Calu3 (cell line): Measurements from ENCODE around the gene ZNF283. TPM values are rescaled to one million over a fixed set of nuclear protein-coding genes. Genes with fewer than 3 reads are reported as not detected.
"Not testable (repeated sequence)": the region's sequence is repeated elsewhere in the genome, so short reads cannot be mapped to it uniquely, and the experiment has no call there.

Experiments used
- BruUV-seq: library from RNA; stranded (reverse); fragments of 400-500 nt; replicated peaks from 2 replicates; lab custom pipeline; 2021; lab: Mats Ljungman, UMichigan
- CTCF ChIA-PET: fragments of 300-600 bp; sonication (Branson Sonifier 250); formaldehyde crosslinking; loops from one replicate; lab custom pipeline; 2022; ENCODE audit warnings: antibody characterized with exemption; lab: Charles Lee
- DNase-seq: peaks from one replicate; pipeline ENCODE4 v3.0.0; 2022
- H3K27ac Mint-ChIP-seq: one replicate; pipeline ENCODE4 v1.8.0; 2022; ENCODE audit warnings: mixed read lengths; ENCODE audit not compliant: unreplicated experiment
- H3K27me3 Mint-ChIP-seq: one replicate; pipeline ENCODE4 v1.8.0; 2022; ENCODE audit warnings: mixed read lengths; ENCODE audit not compliant: unreplicated experiment
- H3K36me3 Mint-ChIP-seq: one replicate; pipeline ENCODE4 v1.8.0; 2022; ENCODE audit warnings: mild to moderate bottlenecking, moderate library complexity, mixed read lengths; ENCODE audit not compliant: insufficient read depth, unreplicated experiment
- H3K4me1 Mint-ChIP-seq: one replicate; pipeline ENCODE4 v1.8.0; 2022; ENCODE audit warnings: mild to moderate bottlenecking, low read depth, mixed read lengths; ENCODE audit not compliant: unreplicated experiment
- H3K4me3 Mint-ChIP-seq: one replicate; pipeline ENCODE4 v1.8.0; 2022; ENCODE audit warnings: mild to moderate bottlenecking, low read depth, moderate library complexity, mixed read lengths; ENCODE audit not compliant: unreplicated experiment
- H3K9me3 Mint-ChIP-seq: one replicate; pipeline ENCODE4 v1.8.0; 2022; ENCODE audit warnings: low read depth, mixed read lengths; ENCODE audit not compliant: unreplicated experiment
- intact Hi-C: fragments of 100-400 bp; cut with micrococcal nuclease; formaldehyde crosslinking; loops from one replicate; pipeline ENCODE4 v1.10.0; 2022; ENCODE audit not compliant: unreplicated experiment
- total RNA-seq: library from RNA; stranded (reverse); gene quantifications from 2 replicates; pipeline ENCODE4 v1.2.3, GENCODE V29; 2022
- TF ChIP-seq, protein P1 (sequence below): fragments of 200-600 bp; IDR thresholded peaks from one replicate; pipeline ENCODE4 v1.8.0; 2022; ENCODE audit warnings: antibody characterized with exemption; ENCODE audit not compliant: unreplicated experiment

The ZNF283 gene
- total RNA-seq, 1 experiment from 2014 or later: 12.9 TPM

DNA sequence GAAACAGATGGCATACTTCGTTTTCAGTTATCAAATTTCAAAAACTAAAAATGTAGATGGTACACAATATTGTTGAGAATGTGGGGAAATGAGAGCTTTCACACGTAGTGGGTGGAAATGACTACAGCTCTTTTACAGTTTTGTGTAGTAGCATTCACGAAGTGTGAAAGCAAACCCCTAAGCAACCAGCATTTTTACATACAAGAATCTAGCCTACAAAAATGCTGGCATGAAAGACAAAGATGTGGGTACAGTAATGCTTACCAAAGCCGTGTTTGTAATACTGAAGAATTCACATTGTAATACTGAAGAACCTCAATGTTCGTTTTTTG is 6.3 kb upstream of the ZNF283 start:
- Mint-ChIP-seq H3K27me3 (no peaks in the 10 kb centered on the region), H3K9me3 (peaks cover 19% of the 10 kb centered on the region), H3K4me3 (peak overlapping the region; percentile 86), H3K27ac (peak overlapping the region; percentile 27), H3K4me1 (peaks cover 13% of the 10 kb centered on the region), H3K36me3 (peaks cover 11% of the 10 kb centered on the region)
- TF ChIP-seq, protein P1, sequence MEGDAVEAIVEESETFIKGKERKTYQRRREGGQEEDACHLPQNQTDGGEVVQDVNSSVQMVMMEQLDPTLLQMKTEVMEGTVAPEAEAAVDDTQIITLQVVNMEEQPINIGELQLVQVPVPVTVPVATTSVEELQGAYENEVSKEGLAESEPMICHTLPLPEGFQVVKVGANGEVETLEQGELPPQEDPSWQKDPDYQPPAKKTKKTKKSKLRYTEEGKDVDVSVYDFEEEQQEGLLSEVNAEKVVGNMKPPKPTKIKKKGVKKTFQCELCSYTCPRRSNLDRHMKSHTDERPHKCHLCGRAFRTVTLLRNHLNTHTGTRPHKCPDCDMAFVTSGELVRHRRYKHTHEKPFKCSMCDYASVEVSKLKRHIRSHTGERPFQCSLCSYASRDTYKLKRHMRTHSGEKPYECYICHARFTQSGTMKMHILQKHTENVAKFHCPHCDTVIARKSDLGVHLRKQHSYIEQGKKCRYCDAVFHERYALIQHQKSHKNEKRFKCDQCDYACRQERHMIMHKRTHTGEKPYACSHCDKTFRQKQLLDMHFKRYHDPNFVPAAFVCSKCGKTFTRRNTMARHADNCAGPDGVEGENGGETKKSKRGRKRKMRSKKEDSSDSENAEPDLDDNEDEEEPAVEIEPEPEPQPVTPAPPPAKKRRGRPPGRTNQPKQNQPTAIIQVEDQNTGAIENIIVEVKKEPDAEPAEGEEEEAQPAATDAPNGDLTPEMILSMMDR: no peak
- BruUV-seq: no TSS peak
- intact Hi-C loops: loop anchor here (10.0 kb wide), 1 partner anchor 114 kb away; the partner anchor contains the start of gene ZNF45
- CTCF ChIA-PET: interaction anchor here (0.7 kb wide), 1 partner anchor 152 kb away, joined by 3 read pairs; no protein-coding TSS in a partner anchor
- DNase-seq: no peak

DNA sequence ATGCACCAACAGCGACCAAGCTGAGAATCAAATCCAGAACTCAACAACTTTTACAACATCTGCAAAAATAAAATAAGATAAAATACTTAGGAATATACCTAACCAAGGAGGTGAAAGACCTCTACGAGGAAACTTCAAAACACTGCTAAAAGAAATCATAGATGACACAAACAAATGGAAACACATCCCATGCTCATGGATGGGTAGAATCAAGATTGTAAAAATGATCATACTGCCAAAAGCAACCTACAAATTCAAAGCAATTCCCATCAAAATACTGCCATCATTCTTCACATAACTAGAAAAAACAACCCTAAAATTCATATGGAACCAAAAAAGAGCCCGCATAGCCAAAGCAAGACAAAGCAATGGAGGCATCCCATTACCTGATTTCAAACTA is 3.3 kb upstream of the ZNF283 start:
- intact Hi-C loops: loop anchor here (10.0 kb wide), 1 partner anchor 111 kb away; the partner anchor contains the start of gene ZNF45
- CTCF ChIA-PET: interaction anchor here (0.6 to 0.7 kb wide), 3 partner anchors 112 to 337 kb away, joined by 3 to 11 read pairs (median 4); no protein-coding TSS in a partner anchor

DNA sequence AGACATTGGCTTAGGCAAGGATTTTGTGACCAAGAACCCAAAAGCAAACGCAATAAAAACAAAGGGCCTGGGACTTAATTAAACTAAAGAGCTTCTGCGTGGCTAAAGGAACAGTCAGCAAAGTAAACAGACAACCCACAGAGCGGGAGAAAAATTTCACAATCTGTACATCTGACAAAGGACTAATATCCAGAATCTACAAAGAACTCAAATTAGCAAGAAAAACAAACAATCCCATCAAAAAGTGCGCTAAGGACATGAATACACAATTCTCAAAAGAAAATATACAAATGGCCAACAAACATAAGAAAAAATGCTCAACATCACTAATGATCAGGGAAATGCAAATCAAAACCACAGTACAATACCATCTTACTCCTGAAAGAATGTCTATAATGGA is 2.5 kb upstream of the ZNF283 start:
- DNase-seq, CTCF ChIA-PET, H3K4me3 Mint-ChIP-seq, BruUV-seq, H3K27me3 Mint-ChIP-seq, H3K9me3 Mint-ChIP-seq, H3K27ac Mint-ChIP-seq: not testable (repeated sequence)
- Mint-ChIP-seq H3K36me3 (peaks cover 32% of the 10 kb centered on the region), H3K4me1 (peaks cover 33% of the 10 kb centered on the region)
- intact Hi-C loops: loop anchor here (10.0 kb wide), 1 partner anchor 110 kb away; the partner anchor contains the start of gene ZNF45

More for the DNA sequence above, 3.3 kb upstream of the ZNF283 start:
- BruUV-seq, H3K27ac Mint-ChIP-seq, DNase-seq, H3K4me3 Mint-ChIP-seq, H3K27me3 Mint-ChIP-seq: not testable (repeated sequence)
- Mint-ChIP-seq H3K36me3 (peaks cover 27% of the 10 kb centered on the region), H3K4me1 (peaks cover 33% of the 10 kb centered on the region), H3K9me3 (peaks cover 10% of the 10 kb centered on the region)

DNA sequence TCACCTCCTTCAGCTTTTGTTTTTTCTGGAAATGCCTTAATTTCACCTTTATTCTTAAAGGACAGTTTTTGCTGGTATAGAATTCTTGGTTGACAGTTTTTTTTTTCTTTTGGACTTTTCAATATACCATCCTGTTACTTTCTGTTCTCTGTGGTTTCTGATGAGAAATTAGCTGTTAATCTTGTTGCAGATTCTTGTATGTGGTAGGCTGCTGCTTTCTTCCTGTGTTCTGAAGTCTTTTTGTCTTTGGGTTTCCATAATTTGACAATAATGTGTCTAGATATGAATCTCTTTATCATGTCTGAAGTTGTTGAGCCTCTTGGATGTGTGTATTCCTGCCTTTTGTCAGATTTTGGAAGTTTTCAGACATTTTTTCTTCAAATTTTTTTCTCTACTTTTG is 12.0 kb downstream of the ZNF283 start:
- no peaks in the 10 kb centered on the region for H3K27me3 Mint-ChIP-seq
- no peak for DNase-seq
- no peaks in the 10 kb centered on the region for H3K4me1 Mint-ChIP-seq
- CTCF ChIA-PET: no interaction called here
- no peak overlapping the region for H3K27ac Mint-ChIP-seq
- intact Hi-C loops: no loop called here
- no peak overlapping the region for H3K4me3 Mint-ChIP-seq
- peaks cover 14% of the 10 kb centered on the region for H3K9me3 Mint-ChIP-seq
- peaks cover 38% of the 10 kb centered on the region for H3K36me3 Mint-ChIP-seq
- BruUV-seq: no TSS peak
- TF ChIP-seq, protein P1: no peak

DNA sequence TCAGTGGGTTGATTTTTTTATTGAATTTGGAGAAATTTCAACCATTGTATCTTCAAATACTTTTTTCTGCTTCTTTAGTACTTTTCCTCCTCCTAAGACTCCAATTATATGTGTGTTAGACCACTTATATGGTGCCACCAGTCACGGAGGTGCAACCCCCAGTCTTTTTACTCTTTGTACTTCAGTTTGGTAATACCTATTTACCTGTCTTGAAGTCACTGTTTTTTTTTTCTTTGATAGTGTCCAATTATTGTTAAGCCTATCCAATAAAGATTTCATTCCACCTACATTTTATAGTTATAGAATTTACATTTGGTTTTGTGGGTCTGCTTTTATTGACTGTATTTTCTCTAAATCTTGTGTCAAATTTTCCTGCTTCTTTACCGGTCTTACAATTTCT is 14.9 kb downstream of the ZNF283 start:
- CTCF ChIA-PET: no interaction called here
- Mint-ChIP-seq H3K27me3 (no peaks in the 10 kb centered on the region), H3K36me3 (peaks cover 38% of the 10 kb centered on the region), H3K4me3 (no peak overlapping the region), H3K4me1 (no peaks in the 10 kb centered on the region), H3K9me3 (peaks cover 15% of the 10 kb centered on the region), H3K27ac (no peak overlapping the region)
- TF ChIP-seq, protein P1: no peak
- intact Hi-C loops: no loop called here
- no TSS peak for BruUV-seq
- DNase-seq: no peak
